Measurements from ENCODE around the gene RRP8.

The RRP8 gene

DNA sequence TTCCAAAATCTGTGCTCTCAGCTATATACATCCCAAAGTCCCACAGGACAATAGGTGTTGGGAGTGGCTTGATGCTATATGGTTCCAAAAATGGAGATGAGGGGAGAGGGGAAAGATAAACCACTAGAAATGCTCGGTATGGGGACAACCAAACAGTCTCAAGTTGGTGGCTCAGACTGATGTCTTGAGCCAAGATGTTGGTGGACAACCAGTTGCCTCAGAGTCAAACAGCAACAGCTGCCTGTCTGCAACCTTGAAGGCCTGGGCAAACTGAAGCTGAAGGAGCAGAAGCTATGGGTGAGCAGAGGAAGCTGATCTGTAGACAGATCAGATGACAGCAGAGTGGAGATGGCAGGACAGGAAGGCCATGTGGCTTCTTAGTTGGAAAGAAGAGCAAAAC, 4.0 kb downstream of the RRP8 start:
- H3K9ac ChIP-seq (ENCODE audit: insufficient read length, low read depth), result no peak overlapping the region
- peaks cover 70% of the 10 kb centered on the region for H3K36me3 ChIP-seq (ENCODE audit: insufficient read depth, insufficient read length, low read length)
- H3K27me3 ChIP-seq (ENCODE audit: insufficient read depth, insufficient read length), result no peaks in the 10 kb centered on the region
- no peak for DNase-seq (ENCODE audit: low read depth, low spot score)
- TF ChIP-seq YY1 (IDR thresholded peaks at IDR 0.05; ENCODE audit: insufficient read depth, insufficient read length) (no peak), SUZ12 (IDR thresholded peaks at IDR 0.05; ENCODE audit: extremely low read depth, insufficient read depth, insufficient read length) (no peak), ZNF274 (IDR thresholded peaks at IDR 0.05; ENCODE audit: low read depth, low read length) (no peak)
- no peaks in the 10 kb centered on the region for H3K4me1 ChIP-seq (ENCODE audit: insufficient read depth, insufficient read length)
- no peak overlapping the region for H3K4me3 ChIP-seq (ENCODE audit: insufficient read length, low read depth)
- H3K9me3 ChIP-seq (ENCODE audit: insufficient read depth, low read length), result no peaks in the 10 kb centered on the region

DNA sequence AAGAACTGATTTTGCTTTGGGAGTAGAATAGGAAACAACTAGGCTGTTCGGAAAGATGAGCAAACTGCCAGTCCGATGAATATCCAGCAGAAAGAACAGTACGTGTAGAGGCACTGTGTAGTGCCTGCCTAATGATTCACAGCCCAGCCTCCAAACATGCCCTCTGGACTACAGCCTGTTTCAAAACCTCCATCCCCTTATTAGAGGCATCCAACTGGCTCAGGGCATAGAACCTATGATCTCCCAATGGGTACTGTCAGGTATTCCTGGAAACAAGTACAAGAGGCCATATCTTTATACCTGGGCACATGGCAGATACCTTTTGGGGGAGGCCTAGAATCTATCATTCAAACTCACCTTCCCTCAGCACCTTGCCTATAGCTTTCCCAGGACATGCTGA, 4.9 kb downstream of the RRP8 start:
- TF ChIP-seq YY1 (IDR thresholded peaks at IDR 0.05; ENCODE audit: insufficient read depth, insufficient read length) (no peak), ZNF274 (IDR thresholded peaks at IDR 0.05; ENCODE audit: low read depth, low read length) (no peak), SUZ12 (IDR thresholded peaks at IDR 0.05; ENCODE audit: extremely low read depth, insufficient read depth, insufficient read length) (no peak)
- H3K36me3 ChIP-seq (ENCODE audit: insufficient read depth, insufficient read length, low read length), result peaks cover 77% of the 10 kb centered on the region

DNA sequence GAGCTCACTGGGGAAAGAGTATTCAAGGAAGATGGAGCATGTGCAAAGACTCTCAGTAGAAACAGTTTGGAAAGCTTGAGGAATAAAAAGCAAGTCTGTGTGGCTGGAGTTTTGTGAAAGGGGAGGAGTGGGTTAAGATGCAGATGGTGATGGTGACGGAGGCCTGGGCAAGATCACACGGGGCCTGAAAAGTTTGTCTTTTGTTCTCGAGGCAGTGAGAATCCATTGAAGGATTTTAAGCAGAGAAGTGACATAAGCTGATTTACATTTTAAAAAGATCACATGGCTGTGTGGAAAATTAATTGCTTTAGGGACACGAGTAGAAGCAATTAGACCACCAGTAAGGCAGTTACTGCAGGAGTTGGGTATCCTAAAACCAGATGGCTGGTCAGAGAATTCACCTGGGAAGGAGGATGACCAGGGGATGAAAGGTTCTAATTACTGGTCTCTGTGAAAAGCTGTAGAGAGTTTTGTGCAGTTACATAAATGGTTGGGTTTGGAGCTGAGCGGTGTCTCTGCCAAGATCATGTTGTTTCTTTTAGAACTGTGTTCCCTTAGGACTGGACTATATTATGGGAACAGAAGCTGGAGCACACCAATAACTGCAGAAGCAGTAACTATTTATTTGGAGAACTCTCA, 7.1 kb downstream of the RRP8 start:
- H3K9me3 ChIP-seq (ENCODE audit: insufficient read depth, low read length), result no peaks in the 10 kb centered on the region
- no peaks in the 10 kb centered on the region for H3K27me3 ChIP-seq (ENCODE audit: insufficient read depth, insufficient read length)
- H3K9ac ChIP-seq (ENCODE audit: insufficient read length, low read depth), result no peak overlapping the region
- no peak for TF ChIP-seq SUZ12 (IDR thresholded peaks at IDR 0.05; ENCODE audit: extremely low read depth, insufficient read depth, insufficient read length)
- no peaks in the 10 kb centered on the region for H3K4me1 ChIP-seq (ENCODE audit: insufficient read depth, insufficient read length)
- DNase-seq (ENCODE audit: low read depth, low spot score), result no peak
- peaks cover 77% of the 10 kb centered on the region for H3K36me3 ChIP-seq (ENCODE audit: insufficient read depth, insufficient read length, low read length)
- no peak overlapping the region for H3K4me3 ChIP-seq (ENCODE audit: insufficient read length, low read depth)

More for the DNA sequence above, 4.9 kb downstream of the RRP8 start:
- H3K27me3 ChIP-seq (ENCODE audit: insufficient read depth, insufficient read length), result no peaks in the 10 kb centered on the region
- H3K9me3 ChIP-seq (ENCODE audit: insufficient read depth, low read length), result no peaks in the 10 kb centered on the region
- DNase-seq (ENCODE audit: low read depth, low spot score), result no peak
- H3K4me3 ChIP-seq (ENCODE audit: insufficient read length, low read depth), result no peak overlapping the region
- H3K4me1 ChIP-seq (ENCODE audit: insufficient read depth, insufficient read length), result no peaks in the 10 kb centered on the region
- H3K9ac ChIP-seq (ENCODE audit: insufficient read length, low read depth), result no peak overlapping the region

DNA sequence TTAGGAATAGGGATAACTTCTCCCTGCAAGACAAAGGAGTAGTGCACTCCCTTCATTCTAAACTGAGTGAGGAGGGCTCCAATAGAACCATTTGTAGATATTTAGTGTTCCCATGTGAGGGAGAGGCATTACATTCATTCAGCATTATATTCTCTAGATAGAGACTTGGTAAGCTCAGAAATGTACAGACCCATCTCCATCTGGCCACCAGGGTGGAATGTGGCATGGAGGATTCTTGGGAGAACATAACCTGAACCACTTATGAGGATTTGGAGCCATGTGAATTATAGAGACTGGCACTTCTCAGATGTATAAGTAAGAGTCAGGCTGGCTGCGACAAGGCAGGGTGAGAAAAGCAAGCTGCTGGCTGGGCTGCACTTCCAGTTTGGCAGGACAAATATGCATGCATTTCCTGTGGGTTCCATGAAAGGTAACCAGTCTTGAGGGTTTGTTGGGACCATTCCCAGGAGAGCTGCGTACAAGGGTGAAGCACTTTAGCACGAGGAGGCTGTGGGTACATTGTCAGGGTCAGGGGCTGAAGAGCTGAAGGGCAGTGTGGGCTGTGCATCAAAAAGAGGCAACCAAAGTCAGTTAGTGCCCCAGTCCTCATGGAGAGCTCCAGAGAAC, 9.2 kb downstream of the RRP8 start:
- DNase-seq (ENCODE audit: low read depth, low spot score), result no peak
- peaks cover 56% of the 10 kb centered on the region for H3K36me3 ChIP-seq (ENCODE audit: insufficient read depth, insufficient read length, low read length)
- H3K4me3 ChIP-seq (ENCODE audit: insufficient read length, low read depth), result no peak overlapping the region
- H3K27me3 ChIP-seq (ENCODE audit: insufficient read depth, insufficient read length), result no peaks in the 10 kb centered on the region
- no peaks in the 10 kb centered on the region for H3K9me3 ChIP-seq (ENCODE audit: insufficient read depth, low read length)
- TF ChIP-seq YY1 (IDR thresholded peaks at IDR 0.05; ENCODE audit: insufficient read depth, insufficient read length) (no peak), ZNF274 (IDR thresholded peaks at IDR 0.05; ENCODE audit: low read depth, low read length) (no peak), SUZ12 (IDR thresholded peaks at IDR 0.05; ENCODE audit: extremely low read depth, insufficient read depth, insufficient read length) (no peak)
- H3K9ac ChIP-seq (ENCODE audit: insufficient read length, low read depth), result no peak overlapping the region
- H3K4me1 ChIP-seq (ENCODE audit: insufficient read depth, insufficient read length), result no peaks in the 10 kb centered on the region

DNA sequence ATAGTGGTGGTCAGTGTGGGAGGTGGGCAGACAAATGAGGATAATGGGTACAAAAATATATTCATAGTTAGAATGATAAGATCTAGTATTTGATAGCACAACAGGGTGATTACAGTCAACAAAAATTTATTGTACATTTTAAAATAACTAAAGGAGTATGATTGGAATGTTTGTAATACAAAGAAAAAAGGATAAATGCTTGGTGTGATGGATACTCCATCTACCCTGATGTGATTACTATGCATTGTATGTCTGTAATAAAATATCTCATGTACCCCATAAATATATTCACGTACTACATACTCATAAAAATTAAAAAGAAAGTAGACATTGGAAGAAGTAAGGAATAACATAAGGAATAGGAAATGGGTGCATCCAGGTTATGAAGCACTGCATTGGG, 15.4 kb downstream of the RRP8 start:
- peaks cover 5% of the 10 kb centered on the region for H3K4me1 ChIP-seq (ENCODE audit: insufficient read depth, insufficient read length)
- peaks cover 28% of the 10 kb centered on the region for H3K9me3 ChIP-seq (ENCODE audit: insufficient read depth, low read length)
- DNase-seq (ENCODE audit: low read depth, low spot score), result no peak
- H3K36me3 ChIP-seq (ENCODE audit: insufficient read depth, insufficient read length, low read length), result peaks cover 9% of the 10 kb centered on the region
- H3K27me3 ChIP-seq (ENCODE audit: insufficient read depth, insufficient read length), result no peaks in the 10 kb centered on the region
- H3K4me3 ChIP-seq (ENCODE audit: insufficient read length, low read depth), result no peak overlapping the region
- H3K9ac ChIP-seq (ENCODE audit: insufficient read length, low read depth), result no peak overlapping the region
- TF ChIP-seq ZNF274 (IDR thresholded peaks at IDR 0.05; ENCODE audit: low read depth, low read length) (no peak), YY1 (IDR thresholded peaks at IDR 0.05; ENCODE audit: insufficient read depth, insufficient read length) (no peak), SUZ12 (IDR thresholded peaks at IDR 0.05; ENCODE audit: extremely low read depth, insufficient read depth, insufficient read length) (no peak)

DNA sequence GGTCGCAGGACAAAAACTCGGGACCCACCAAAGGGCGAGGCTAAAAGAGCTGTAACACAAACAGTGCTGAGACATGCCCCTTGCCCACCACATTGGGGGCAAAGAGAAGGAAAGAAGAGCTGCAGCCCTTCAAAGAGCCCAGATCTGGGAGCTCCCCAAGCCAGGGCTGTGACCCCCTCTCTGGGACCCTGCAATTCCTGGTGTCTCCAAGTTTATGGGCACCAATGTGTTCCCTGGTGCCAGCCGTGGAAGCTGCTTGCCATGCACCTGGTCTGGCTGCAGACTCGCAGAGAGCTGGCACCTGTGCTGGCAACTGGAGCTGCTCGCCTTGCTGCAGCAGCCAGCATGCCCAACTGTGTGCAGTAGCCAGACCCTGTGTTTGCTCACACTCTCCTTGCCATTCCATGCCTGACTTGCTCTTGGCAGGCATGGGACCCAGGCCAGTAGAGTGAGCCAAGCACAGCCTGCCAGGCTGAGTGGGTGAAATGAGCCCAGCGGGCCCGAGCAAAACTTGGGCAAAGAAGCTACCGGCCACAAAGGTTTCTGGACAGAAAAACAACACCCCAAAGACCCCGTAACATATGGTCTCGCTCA, 16.0 kb downstream of the RRP8 start:
- Histone ChIP-seq H3K36me3 (ENCODE audit: insufficient read depth, insufficient read length, low read length) (peaks cover 7% of the 10 kb centered on the region), H3K4me3 (ENCODE audit: insufficient read length, low read depth) (no peak overlapping the region), H3K27me3 (ENCODE audit: insufficient read depth, insufficient read length) (no peaks in the 10 kb centered on the region), H3K9ac (ENCODE audit: insufficient read length, low read depth) (no peak overlapping the region), H3K4me1 (ENCODE audit: insufficient read depth, insufficient read length) (peaks cover 5% of the 10 kb centered on the region), H3K9me3 (ENCODE audit: insufficient read depth, low read length) (peaks cover 31% of the 10 kb centered on the region)
- DNase-seq (ENCODE audit: low read depth, low spot score), result no peak
- TF ChIP-seq ZNF274 (IDR thresholded peaks at IDR 0.05; ENCODE audit: low read depth, low read length) (no peak), SUZ12 (IDR thresholded peaks at IDR 0.05; ENCODE audit: extremely low read depth, insufficient read depth, insufficient read length) (no peak)

DNA sequence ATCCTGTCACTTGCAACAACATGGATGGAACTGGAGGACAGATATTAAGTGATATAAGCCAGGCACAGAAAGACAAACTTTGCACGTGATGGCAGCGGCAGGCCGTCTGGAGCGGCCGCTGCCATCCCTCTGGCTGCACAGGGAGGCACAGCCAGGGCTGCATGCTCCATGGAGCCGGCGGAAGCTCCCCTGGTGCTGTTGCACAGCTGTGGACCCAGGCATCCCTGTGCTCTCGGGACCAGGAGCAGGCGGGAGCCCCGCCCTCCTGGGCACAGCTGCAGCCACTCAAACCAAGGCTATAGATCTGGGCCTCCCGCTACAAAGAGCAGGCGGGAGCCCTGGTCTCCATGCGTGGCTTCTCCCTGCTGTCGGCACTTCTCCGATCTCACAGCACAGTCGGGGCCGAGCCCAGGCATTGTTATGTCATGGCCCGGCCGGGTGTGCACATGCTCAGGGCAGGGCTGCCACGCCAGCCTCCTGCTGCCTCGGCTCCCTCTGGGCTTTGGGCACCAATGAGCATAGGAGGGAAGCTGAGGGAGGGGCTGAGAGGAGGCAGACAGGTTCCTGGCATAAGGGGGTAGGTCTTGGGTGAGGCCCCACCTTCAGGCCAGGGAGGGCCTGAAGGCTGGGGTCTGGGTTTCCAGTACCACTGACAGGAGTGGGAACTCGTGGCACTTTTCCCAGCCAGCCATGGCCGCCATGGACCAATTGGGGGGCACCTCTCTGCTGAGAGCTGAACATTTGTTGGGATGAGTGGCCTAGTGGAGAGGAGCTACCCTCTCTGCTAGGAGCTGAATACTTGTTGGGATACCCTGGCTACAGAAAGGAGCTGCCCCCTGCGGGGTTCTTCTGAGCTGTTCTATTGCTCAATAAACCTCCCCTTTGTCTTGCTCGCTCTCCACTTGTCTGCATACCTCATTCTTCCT, 16.7 kb downstream of the RRP8 start:
- no peak for TF ChIP-seq YY1 (IDR thresholded peaks at IDR 0.05; ENCODE audit: insufficient read depth, insufficient read length)
- Histone ChIP-seq H3K4me1 (ENCODE audit: insufficient read depth, insufficient read length) (peaks cover 5% of the 10 kb centered on the region), H3K27me3 (ENCODE audit: insufficient read depth, insufficient read length) (no peaks in the 10 kb centered on the region), H3K9ac (ENCODE audit: insufficient read length, low read depth) (no peak overlapping the region), H3K36me3 (ENCODE audit: insufficient read depth, insufficient read length, low read length) (no peaks in the 10 kb centered on the region), H3K9me3 (ENCODE audit: insufficient read depth, low read length) (peaks cover 31% of the 10 kb centered on the region), H3K4me3 (ENCODE audit: insufficient read length, low read depth) (no peak overlapping the region)
- no peak for DNase-seq (ENCODE audit: low read depth, low spot score)

All from NT2/D1 (cell line).